ENCODE results near the gene SNX21. TPM values are rescaled to one million over a fixed set of nuclear protein-coding genes. Genes with fewer than 3 reads are reported as not detected.

The SNX21 gene
- total and polyA plus RNA-seq, 2 donors (not counting 1 experiment from before 2014, with no cell fraction given), result 2.2 to 2.4 TPM

DNA sequence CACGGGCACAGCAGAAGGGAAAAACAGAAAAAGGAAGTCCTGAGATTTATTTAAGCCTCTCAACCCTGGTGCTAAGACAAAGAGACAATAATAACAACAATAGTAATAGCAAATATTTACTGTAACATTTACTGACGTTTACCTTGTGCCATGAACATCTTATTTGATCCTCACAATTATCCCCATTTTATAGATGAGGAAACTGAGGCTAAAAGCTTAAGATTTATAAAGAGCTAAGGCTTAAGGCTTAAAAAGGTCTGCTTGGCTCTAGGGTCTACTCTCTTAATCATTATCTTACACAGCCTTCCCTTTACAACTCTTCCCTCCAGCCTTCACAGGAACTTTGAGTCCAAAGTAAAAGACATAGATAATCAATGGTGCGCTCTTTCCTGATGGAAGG is 45.2 kb upstream of the SNX21 start:
- Mint-ChIP-seq H3K4me1 (peaks cover 26% of the 10 kb centered on the region), H3K4me3 (no peak overlapping the region), H3K27me3 (no peaks in the 10 kb centered on the region), H3K9me3 (ENCODE audit: insufficient read depth) (no peaks in the 10 kb centered on the region), H3K27ac (no peak overlapping the region)
- Histone ChIP-seq H3K9ac (ENCODE audit: low read length) (no peak overlapping the region), H3K79me2 (ENCODE audit: control insufficient read depth, insufficient read depth, low read length) (peaks cover 15% of the 10 kb centered on the region), H3K9me3 (ENCODE audit: control extremely low read depth in 1 of 3, control insufficient read depth in 2 of 3, insufficient read depth in 1 of 3, low read length in 2 of 3) (no peaks in the 10 kb centered on the region), H3K27ac (ENCODE audit: low read length in 2 of 2) (no peak overlapping the region), H3K27me3 (replicated peaks in 1 of 4; ENCODE audit: control extremely low read depth in 1 of 4, control insufficient read depth in 3 of 4, insufficient read depth in 4 of 4, low read length in 3 of 4) (no peaks in the 10 kb centered on the region), H4K20me1 (ENCODE audit: control insufficient read depth, insufficient read depth, low read length, poor library complexity, severe bottlenecking) (no peaks in the 10 kb centered on the region), H3K4me3 (ENCODE audit: control extremely low read depth in 1 of 5, extremely low read depth in 1 of 5, insufficient read depth in 1 of 5, low read depth in 2 of 5, low read length in 4 of 5) (no peak overlapping the region), H3K36me3 (replicated peaks in 1 of 2; ENCODE audit: control extremely low read depth in 1 of 2, control insufficient read depth in 1 of 2, extremely low read depth in 1 of 2, insufficient read depth in 2 of 2, low read length in 1 of 2) (no peaks in the 10 kb centered on the region), H3K4me1 (ENCODE audit: control insufficient read depth in 2 of 2, insufficient read depth in 2 of 2, low read length in 2 of 2) (peaks cover 13 to 23% of the 10 kb centered on the region in 2 donors), H2AFZ (ENCODE audit: insufficient read depth, low read depth, low read length, poor library complexity, severe bottlenecking) (no peak overlapping the region), H3K4me2 (replicated peaks; ENCODE audit: low read depth, low read length, poor library complexity, severe bottlenecking) (no peak overlapping the region)
- WGBS (ENCODE audit: insufficient coverage), result 100% methylated on average over 1 of the region's 3 CpGs
- DNase-seq (no peak), ATAC-seq (ENCODE audit: low read depth) (no peak)
- ChIA-PET CTCF (no interaction called here), POLR2A (no interaction called here)
- TF ChIP-seq EZH2 (IDR thresholded peaks at IDR 0.05; ENCODE audit: borderline replicate concordance, insufficient read depth, low read depth, low read length, poor library complexity, severe bottlenecking), result no peak
- TF ChIP-seq, protein P1, sequence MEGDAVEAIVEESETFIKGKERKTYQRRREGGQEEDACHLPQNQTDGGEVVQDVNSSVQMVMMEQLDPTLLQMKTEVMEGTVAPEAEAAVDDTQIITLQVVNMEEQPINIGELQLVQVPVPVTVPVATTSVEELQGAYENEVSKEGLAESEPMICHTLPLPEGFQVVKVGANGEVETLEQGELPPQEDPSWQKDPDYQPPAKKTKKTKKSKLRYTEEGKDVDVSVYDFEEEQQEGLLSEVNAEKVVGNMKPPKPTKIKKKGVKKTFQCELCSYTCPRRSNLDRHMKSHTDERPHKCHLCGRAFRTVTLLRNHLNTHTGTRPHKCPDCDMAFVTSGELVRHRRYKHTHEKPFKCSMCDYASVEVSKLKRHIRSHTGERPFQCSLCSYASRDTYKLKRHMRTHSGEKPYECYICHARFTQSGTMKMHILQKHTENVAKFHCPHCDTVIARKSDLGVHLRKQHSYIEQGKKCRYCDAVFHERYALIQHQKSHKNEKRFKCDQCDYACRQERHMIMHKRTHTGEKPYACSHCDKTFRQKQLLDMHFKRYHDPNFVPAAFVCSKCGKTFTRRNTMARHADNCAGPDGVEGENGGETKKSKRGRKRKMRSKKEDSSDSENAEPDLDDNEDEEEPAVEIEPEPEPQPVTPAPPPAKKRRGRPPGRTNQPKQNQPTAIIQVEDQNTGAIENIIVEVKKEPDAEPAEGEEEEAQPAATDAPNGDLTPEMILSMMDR (IDR thresholded peaks at IDR 0.05), result no peak
- intact Hi-C loops (cut with micrococcal nuclease), result no loop called here

DNA sequence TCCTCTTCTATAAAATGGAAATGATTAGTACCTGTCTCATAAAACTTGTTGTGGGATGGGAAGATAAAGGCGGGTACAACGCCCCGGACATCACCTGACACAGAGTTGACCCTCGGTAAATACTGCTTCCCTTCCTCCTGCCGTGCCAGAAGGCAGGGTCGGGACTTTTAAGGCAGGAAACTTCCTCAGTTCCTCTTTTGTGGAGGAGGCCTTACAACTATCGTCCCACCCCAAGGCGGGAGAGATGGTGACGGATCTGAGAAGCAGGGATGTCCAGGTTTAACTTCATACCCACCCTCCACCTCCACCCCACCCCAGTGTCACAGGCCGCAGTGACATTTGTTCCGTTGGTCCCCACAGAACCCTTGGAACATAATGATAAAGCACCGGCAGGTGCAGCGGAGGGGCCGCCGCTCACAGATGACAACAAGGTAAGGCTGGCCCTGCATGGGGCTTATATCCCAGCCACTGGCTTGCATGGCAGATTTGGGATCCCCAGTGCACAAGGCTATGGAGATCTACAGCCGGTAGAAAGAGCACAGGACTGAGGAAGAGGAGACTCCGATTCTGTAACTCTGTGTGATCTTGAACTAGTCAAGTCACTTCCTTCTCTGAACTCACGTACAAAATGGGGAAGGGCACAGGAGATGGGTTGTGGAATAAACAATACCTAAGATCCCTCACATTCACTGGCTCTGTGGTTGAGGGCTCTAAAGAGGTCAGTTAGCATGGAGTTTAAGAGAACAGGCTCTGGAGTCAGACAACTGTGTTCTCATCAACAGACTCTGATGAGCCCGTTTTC is 41.1 kb upstream of the SNX21 start:
- Mint-ChIP-seq H3K9me3 (ENCODE audit: insufficient read depth) (no peaks in the 10 kb centered on the region), H3K27me3 (no peaks in the 10 kb centered on the region), H3K4me3 (peak overlapping the region; percentile 90), H3K4me1 (peaks cover 19% of the 10 kb centered on the region), H3K27ac (peak overlapping the region; percentile 93)
- Histone ChIP-seq H3K27me3 (replicated peaks in 1 of 4; ENCODE audit: control extremely low read depth in 1 of 4, control insufficient read depth in 3 of 4, insufficient read depth in 4 of 4, low read length in 3 of 4) (no peaks in the 10 kb centered on the region), H4K20me1 (ENCODE audit: control insufficient read depth, insufficient read depth, low read length, poor library complexity, severe bottlenecking) (no peaks in the 10 kb centered on the region), H3K9ac (ENCODE audit: low read length) (peak overlapping the region; percentile 98), H3K4me3 (ENCODE audit: control extremely low read depth in 1 of 5, extremely low read depth in 1 of 5, insufficient read depth in 1 of 5, low read depth in 2 of 5, low read length in 4 of 5) (peak overlapping the region; percentile 72 to 95 (median 89)), H3K27ac (ENCODE audit: low read length in 2 of 2) (peak overlapping the region; percentile 75 to 96), H3K9me3 (ENCODE audit: control extremely low read depth in 1 of 3, control insufficient read depth in 2 of 3, insufficient read depth in 1 of 3, low read length in 2 of 3) (no peaks in the 10 kb centered on the region), H3K36me3 (replicated peaks in 1 of 2; ENCODE audit: control extremely low read depth in 1 of 2, control insufficient read depth in 1 of 2, extremely low read depth in 1 of 2, insufficient read depth in 2 of 2, low read length in 1 of 2) (peaks cover 0 to 30% of the 10 kb centered on the region in 2 experiments), H3K79me2 (ENCODE audit: control insufficient read depth, insufficient read depth, low read length) (peaks cover 17% of the 10 kb centered on the region), H3K4me1 (ENCODE audit: control insufficient read depth in 2 of 2, insufficient read depth in 2 of 2, low read length in 2 of 2) (peaks cover 8 to 13% of the 10 kb centered on the region in 2 donors), H2AFZ (ENCODE audit: insufficient read depth, low read depth, low read length, poor library complexity, severe bottlenecking) (peak overlapping the region; percentile 94), H3K4me2 (replicated peaks; ENCODE audit: low read depth, low read length, poor library complexity, severe bottlenecking) (peak overlapping the region; percentile 97)
- 12% methylated on average over 7 of the region's 19 CpGs for WGBS (ENCODE audit: insufficient coverage)
- peak; percentile 22 for ATAC-seq (ENCODE audit: low read depth)
- TF ChIP-seq EZH2 (IDR thresholded peaks at IDR 0.05; ENCODE audit: borderline replicate concordance, insufficient read depth, low read depth, low read length, poor library complexity, severe bottlenecking), result no peak
- TF ChIP-seq, protein P1 (IDR thresholded peaks at IDR 0.05), result no peak
- intact Hi-C loops (cut with micrococcal nuclease), result loop anchor here (5.0 to 10.0 kb wide), 5 partner anchors 180 to 1580 kb away; partner anchors contain the start of genes CD40, OSER1, TP53RK and ZNF335
- ChIA-PET CTCF (interaction anchor here (1.1 kb wide), 1 partner anchor 21 kb away, joined by 3 read pairs; no protein-coding TSS in a partner anchor), POLR2A (interaction anchor here (1.3 kb wide), 1 partner anchor 143 kb away, joined by 6 read pairs; the partner anchor contains the start of gene PCIF1)
- peak; percentile 61 for DNase-seq
